Panc1 (cell line): Measurements from ENCODE around the gene CYBA. TPM values are rescaled to one million over a fixed set of nuclear protein-coding genes. Genes with fewer than 3 reads are reported as not detected.

Experiments
- ATAC-seq: fragments of 200-7000 bp; cut with Tn5 transposase; 2 replicates; pipeline ENCODE4 v1.9.1; 2020; ENCODE audit warnings: mild to moderate bottlenecking, moderate library complexity
- BruUV-seq: library from RNA; stranded (reverse); fragments of 400-500 nt; replicated peaks from 2 replicates; lab custom pipeline; 2021; lab: Mats Ljungman, UMichigan
- CTCF ChIA-PET: fragments of 300-600 bp; sonication (Branson Sonifier 250); formaldehyde crosslinking; loops from one replicate; lab custom pipeline; 2022; ENCODE audit warnings: antibody characterized with exemption; lab: Charles Lee
- POLR2A ChIA-PET: fragments of 300-600 bp; sonication (Branson Sonifier 250); formaldehyde crosslinking; loops from one replicate; lab custom pipeline; 2022; ENCODE audit warnings: antibody characterized with exemption; lab: Charles Lee
- DNase-seq: peaks from one replicate; pipeline ENCODE4 v3.0.0-alpha.2; 2010; ENCODE audit warnings: low read depth, low spot score
- H3K27ac ChIP-seq: 2 replicates; pipeline ENCODE4 v1.5.1; 2011; ENCODE audit warnings: mild to moderate bottlenecking, low read length, inconsistent platforms
- H3K27me3 ChIP-seq: fragments of 200-500 bp; sonication (Bioruptor generic); 2 replicates; pipeline ENCODE4 v1.6.0; 2014; ENCODE audit warnings: low read length, inconsistent platforms; ENCODE audit not compliant: control insufficient read depth, insufficient read depth
- H3K36me3 ChIP-seq: fragments of 200-500 bp; sonication (Bioruptor generic); 2 replicates; pipeline ENCODE4 v1.5.1; 2014; ENCODE audit warnings: inconsistent platforms, mild to moderate bottlenecking, low read length, moderate library complexity; ENCODE audit not compliant: control insufficient read depth, insufficient read depth
- H3K4me1 ChIP-seq: 2 replicates; pipeline ENCODE4 v1.5.1; 2011; ENCODE audit warnings: inconsistent platforms, mild to moderate bottlenecking, low read length, moderate library complexity; ENCODE audit not compliant: control insufficient read depth, insufficient read depth
- H3K4me3 ChIP-seq, 2 experiments: 2 replicates each; pipeline ENCODE4 v1.5.1; 2011 to 2012; ENCODE audit warnings: low read depth in 2 of 2, low read length in 2 of 2, mild to moderate bottlenecking in 2 of 2, inconsistent platforms in 1 of 2, moderate library complexity in 1 of 2
- H3K9me3 ChIP-seq: fragments of 200-500 bp; sonication (Bioruptor generic); 2 replicates; pipeline ENCODE4 v1.5.1; 2014; ENCODE audit warnings: low read depth, mild to moderate bottlenecking, inconsistent platforms, low read length, moderate library complexity; ENCODE audit not compliant: control insufficient read depth, insufficient read depth
- CTCF ChIP-seq: fragments of 450-650 bp; IDR thresholded peaks from 2 replicates; pipeline ENCODE4 v1.5.1; 2017; ENCODE audit warnings: mild to moderate bottlenecking
- POLR2AphosphoS5 ChIP-seq: IDR thresholded peaks from 2 replicates; pipeline ENCODE4 v1.6.1; 2012; ENCODE audit warnings: mild to moderate bottlenecking, low read depth, low read length, moderate library complexity
- REST ChIP-seq, 2 experiments: IDR thresholded peaks; 2 replicates each; pipeline ENCODE4 v1.6.1; 2011 to 2012; ENCODE audit warnings: low read depth in 2 of 2, control low read depth in 1 of 2, low read length in 1 of 2, mild to moderate bottlenecking in 1 of 2, moderate library complexity in 1 of 2; ENCODE audit not compliant: insufficient read depth in 1 of 2
- SIN3A ChIP-seq: IDR thresholded peaks from 2 replicates; pipeline ENCODE4 v1.6.1; 2012; ENCODE audit warnings: low read depth, mild to moderate bottlenecking, low read length, moderate library complexity, borderline replicate concordance; ENCODE audit not compliant: insufficient read depth
- TCF7L2 ChIP-seq: IDR thresholded peaks from 2 replicates; pipeline ENCODE4 v1.6.1; 2011; ENCODE audit warnings: mild to moderate bottlenecking, low read depth, low read length, inconsistent platforms
- in situ Hi-C: cut with HindIII; loops from 2 replicates; pipeline ENCODE4 v1.10.0; 2016; ENCODE audit warnings: low sequenced_read_pairs, low pct_unique_long_range_greater_than_20kb
- intact Hi-C: fragments of 100-400 bp; cut with micrococcal nuclease; formaldehyde crosslinking; loops from one replicate; pipeline ENCODE4 v1.10.0; 2022; ENCODE audit not compliant: unreplicated experiment
- total RNA-seq: library from RNA; stranded (reverse); gene quantifications from one replicate; pipeline ENCODE4 v1.2.1, GENCODE V29; 2021; ENCODE audit not compliant: unreplicated experiment

The CYBA gene
- total RNA-seq, 1 experiment from 2014 or later, result 233 TPM

- no peak for ATAC-seq
- Histone ChIP-seq H3K27me3 (no peaks in the 10 kb centered on the region), H3K4me1 (peaks cover 5% of the 10 kb centered on the region; the same call in 1 of the 2 replicates), H3K27ac (no peak overlapping the region), H3K36me3 (no peaks in the 10 kb centered on the region; the same call in 1 of the 2 replicates), H3K9me3 (no peaks in the 10 kb centered on the region), H3K4me3 (no peak overlapping the region)
- DNase-seq, result no peak
- POLR2A ChIA-PET, result no interaction called here
- BruUV-seq, result no TSS peak
- intact Hi-C loops (no loop called here), in situ Hi-C loops (no loop called here)
- no peak for TF ChIP-seq TCF7L2
- TF ChIP-seq SIN3A, result no peak
- TF ChIP-seq POLR2AphosphoS5, result no peak
- no peak for TF ChIP-seq REST (IDR thresholded peaks at IDR 0.05; ENCODE audit: insufficient read depth in 1 of 2, low read depth in 2 of 2, low read length in 1 of 2)
- CTCF ChIA-PET, result interaction anchor here (0.5 kb wide), 1 partner anchor 14 kb away, joined by 3 read pairs; no protein-coding TSS in a partner anchor
These were observed 14.7 kb upstream of the CYBA start for GRCh38 chr16:88665570-88665969.

- BruUV-seq, result no TSS peak
- Histone ChIP-seq H3K9me3 (no peaks in the 10 kb centered on the region), H3K27ac (no peak overlapping the region), H3K4me1 (peaks cover 5% of the 10 kb centered on the region; the same call in 1 of the 2 replicates), H3K36me3 (no peaks in the 10 kb centered on the region; the same call in 1 of the 2 replicates), H3K27me3 (no peaks in the 10 kb centered on the region), H3K4me3 (no peak overlapping the region)
- TF ChIP-seq REST (IDR thresholded peaks at IDR 0.05; ENCODE audit: insufficient read depth in 1 of 2, low read depth in 2 of 2, low read length in 1 of 2), result no peak
- no peak for TF ChIP-seq SIN3A
- TF ChIP-seq CTCF, result no peak
- TF ChIP-seq POLR2AphosphoS5, result no peak
- TF ChIP-seq TCF7L2, result no peak
- intact Hi-C loops, result no loop called here
- POLR2A ChIA-PET, result no interaction called here
- ATAC-seq (no peak), DNase-seq (no peak)
- CTCF ChIA-PET, result interaction anchor here (0.7 kb wide), 1 partner anchor 9 kb away, joined by 13 read pairs; no protein-coding TSS in a partner anchor
- in situ Hi-C loops, result no loop called here
These were observed 14.3 kb upstream of the CYBA start for GRCh38 chr16:88665148-88665547.
